Choroid plexus epithelial cell (primary cell): ENCODE data around the gene RAD51B.

Source experiments
- DNase-seq: peaks from one replicate; pipeline ENCODE4 v3.0.0-alpha.2; 2010; ENCODE audit warnings: low read depth
- H3K4me3 ChIP-seq: 2 replicates; pipeline ENCODE4 v1.5.1; 2011; ENCODE audit warnings: low read depth, mild to moderate bottlenecking, control low read depth, low read length, moderate library complexity
- TF ChIP-seq, protein P1 (sequence below): conservative IDR thresholded peaks from 2 replicates; pipeline ENCODE4 v1.5.1; 2011; ENCODE audit warnings: low read depth, mild to moderate bottlenecking, control low read depth, inconsistent platforms, low read length, moderate library complexity

The RAD51B gene

DNA sequence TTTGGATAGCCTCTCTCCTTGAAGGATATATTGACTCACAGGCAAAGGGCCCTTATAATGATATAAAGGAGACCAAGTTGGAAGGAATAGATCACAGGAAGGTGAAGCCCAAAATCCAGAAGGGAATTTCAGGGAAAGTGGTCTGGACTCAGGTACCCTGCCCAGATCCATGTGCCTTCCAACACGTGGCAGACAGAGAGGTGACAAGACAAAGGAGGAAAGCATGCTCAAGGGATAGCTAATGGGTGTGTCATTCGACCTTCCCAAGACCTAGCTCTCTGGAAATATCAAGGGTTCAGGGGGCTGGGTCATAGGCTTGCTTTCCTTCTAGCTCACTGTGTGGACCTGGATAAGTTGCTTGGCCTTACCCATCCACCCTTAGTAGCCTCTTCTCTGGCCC, 759.0 kb downstream of the RAD51B start:
- TF ChIP-seq, protein P1, sequence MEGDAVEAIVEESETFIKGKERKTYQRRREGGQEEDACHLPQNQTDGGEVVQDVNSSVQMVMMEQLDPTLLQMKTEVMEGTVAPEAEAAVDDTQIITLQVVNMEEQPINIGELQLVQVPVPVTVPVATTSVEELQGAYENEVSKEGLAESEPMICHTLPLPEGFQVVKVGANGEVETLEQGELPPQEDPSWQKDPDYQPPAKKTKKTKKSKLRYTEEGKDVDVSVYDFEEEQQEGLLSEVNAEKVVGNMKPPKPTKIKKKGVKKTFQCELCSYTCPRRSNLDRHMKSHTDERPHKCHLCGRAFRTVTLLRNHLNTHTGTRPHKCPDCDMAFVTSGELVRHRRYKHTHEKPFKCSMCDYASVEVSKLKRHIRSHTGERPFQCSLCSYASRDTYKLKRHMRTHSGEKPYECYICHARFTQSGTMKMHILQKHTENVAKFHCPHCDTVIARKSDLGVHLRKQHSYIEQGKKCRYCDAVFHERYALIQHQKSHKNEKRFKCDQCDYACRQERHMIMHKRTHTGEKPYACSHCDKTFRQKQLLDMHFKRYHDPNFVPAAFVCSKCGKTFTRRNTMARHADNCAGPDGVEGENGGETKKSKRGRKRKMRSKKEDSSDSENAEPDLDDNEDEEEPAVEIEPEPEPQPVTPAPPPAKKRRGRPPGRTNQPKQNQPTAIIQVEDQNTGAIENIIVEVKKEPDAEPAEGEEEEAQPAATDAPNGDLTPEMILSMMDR: no peak
- no peak overlapping the region for H3K4me3 ChIP-seq
- no peak for DNase-seq

DNA sequence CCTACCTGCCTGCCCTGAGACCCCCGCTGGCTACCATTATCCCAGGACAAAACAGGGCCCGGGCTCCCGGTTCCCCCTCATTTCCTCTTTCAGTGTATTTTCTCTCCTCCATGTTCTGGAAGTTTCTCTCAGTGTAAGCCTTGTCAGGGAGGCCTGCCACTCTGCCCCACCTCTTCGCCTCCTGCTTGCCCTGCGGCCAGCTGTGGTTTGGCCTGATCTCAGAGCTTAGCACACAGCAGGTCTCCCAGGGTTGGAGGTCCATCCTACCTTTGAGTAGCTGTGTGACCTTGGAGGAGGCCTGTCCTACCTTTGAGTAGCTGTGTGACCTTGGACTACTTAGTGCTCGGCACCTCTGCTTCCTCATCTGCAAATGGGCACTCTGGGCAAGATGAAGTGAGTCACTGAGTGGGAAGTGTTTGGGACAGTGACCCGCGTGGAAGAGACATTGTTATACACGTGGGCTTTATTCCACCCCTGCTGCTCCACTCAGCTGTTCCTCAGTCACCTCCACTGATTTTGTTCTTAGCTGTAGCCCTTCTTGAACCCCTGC, 760.6 kb downstream of the RAD51B start:
- no peak for DNase-seq
- TF ChIP-seq, protein P1: no peak
- H3K4me3 ChIP-seq: no peak overlapping the region

DNA sequence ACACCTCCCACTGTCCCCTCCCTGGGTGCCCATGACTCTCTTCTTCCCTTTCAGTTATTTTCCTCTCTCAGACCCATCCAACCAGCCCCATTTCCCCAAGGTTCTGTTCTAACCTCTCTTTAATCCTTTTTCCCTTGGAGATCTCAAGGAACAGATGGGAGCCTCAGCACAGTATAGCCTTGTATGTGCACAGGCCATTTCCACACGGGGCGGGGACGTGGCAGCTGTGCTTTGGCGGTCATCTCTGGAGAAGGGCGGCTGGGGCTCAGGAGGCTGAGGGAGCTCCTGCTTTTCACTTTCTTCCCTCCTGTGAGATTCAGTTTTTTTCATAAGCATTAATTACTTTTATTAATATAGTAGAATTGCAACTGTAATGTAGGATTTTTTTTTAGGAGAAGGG, 761.1 kb downstream of the RAD51B start:
- TF ChIP-seq, protein P1: no peak
- no peak overlapping the region for H3K4me3 ChIP-seq
- no peak for DNase-seq

DNA sequence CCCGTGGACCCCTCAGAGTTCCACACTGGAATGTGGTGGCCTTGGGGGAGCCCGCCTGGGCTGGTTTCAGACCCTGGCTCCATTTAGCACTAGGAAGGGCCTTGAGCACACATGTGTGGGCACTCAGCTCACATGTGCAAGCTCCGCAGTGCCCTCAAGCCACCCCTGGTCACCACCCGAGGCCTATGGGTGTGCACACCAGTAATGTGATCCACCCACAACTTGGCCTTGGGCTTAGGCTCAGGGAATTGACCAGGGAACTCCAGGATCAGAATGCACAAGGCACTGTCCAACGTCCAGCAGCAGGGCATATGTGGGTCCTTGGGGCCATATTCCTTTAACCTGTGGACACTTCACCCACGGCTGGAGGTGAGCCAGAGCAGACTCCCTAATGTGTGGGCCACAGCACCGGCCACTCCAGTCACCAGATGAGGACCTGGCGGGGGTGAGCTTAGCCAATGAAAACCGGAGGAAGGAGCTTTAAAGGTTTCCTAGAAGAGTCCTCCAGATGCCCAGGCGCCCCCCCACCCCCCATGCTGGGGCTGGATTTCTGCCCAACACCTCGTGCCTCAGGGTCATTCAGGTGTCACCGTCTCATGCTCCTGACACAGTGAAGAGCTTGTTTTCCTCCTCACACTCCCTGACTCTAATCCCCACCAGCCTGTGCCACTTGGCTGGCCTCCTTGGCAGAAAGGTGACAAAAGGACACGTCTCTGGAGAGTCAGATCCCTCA, 764.1 kb downstream of the RAD51B start:
- H3K4me3 ChIP-seq: no peak overlapping the region
- DNase-seq: no peak
- TF ChIP-seq, protein P1: no peak

DNA sequence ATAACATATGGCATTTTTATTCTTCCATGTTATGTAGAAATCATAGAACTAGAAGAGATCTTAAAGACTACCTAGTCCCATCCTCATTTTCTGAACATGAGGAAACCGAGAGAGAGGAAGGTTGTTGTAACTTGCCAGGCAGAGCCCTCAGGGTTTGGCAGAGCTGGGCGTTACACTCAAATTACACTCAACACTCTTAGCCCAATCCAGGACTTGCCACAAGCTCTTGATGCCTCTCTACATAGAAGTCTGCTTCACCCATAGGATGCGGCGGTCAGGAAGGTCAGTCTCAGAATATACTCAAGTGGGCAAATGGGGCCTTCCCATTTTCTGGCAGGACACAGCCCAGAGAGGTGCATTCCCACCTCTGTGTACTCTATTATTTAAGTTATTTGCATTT, 765.2 kb downstream of the RAD51B start:
- H3K4me3 ChIP-seq: no peak overlapping the region
- DNase-seq: no peak
- TF ChIP-seq, protein P1: no peak

DNA sequence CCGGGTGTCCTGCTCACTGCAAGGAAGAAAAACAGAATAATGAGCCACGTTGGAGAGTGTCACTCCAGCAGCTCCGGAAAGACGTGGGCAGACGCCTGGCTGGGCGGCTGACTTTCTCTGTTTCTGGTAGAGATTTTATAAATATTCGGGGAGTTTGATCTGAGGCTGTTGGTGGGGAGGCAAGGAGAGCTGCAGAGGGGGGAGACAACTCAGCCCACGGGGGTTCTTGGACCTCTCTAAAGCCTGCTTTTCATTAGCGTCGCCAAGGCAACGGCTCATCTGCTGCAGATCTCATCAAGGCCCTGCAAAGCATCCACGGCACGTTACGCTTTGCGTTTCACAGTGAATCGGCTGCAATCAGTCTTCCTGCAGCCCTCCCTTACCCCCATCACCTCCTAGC, 766.1 kb downstream of the RAD51B start:
- no peak overlapping the region for H3K4me3 ChIP-seq
- no peak for DNase-seq
- TF ChIP-seq, protein P1: no peak
